HCT116 (cell line): Measurements from ENCODE around the gene PDE4D.

Source experiments
- CEBPB ChIP-seq: IDR thresholded peaks from 2 replicates; pipeline ENCODE4 v1.6.1; 2012; ENCODE audit warnings: low read depth
- EGR1 ChIP-seq: IDR thresholded peaks from 2 replicates; pipeline ENCODE4 v1.6.1; 2012; ENCODE audit warnings: low read depth
- ELF1 ChIP-seq: IDR thresholded peaks from 2 replicates; pipeline ENCODE4 v1.6.1; 2012; ENCODE audit warnings: low read depth, borderline replicate concordance
- EZH2 ChIP-seq: fragments of 200-600 bp; sonication (generic); IDR thresholded peaks from 2 replicates; pipeline ENCODE4 v1.6.1; 2017; ENCODE audit warnings: antibody characterized with exemption, mixed run types
- EZH2phosphoT487 ChIP-seq: fragments of 200-600 bp; IDR thresholded peaks from 2 replicates; pipeline ENCODE4 v1.6.1; 2018; ENCODE audit warnings: antibody characterized with exemption, borderline replicate concordance
- POLR2A ChIP-seq: IDR thresholded peaks from 2 replicates; pipeline ENCODE4 v1.7.0; 2011; ENCODE audit warnings: borderline replicate concordance; ENCODE audit not compliant: insufficient read depth, insufficient read length; ENCODE audit errors: extremely low read depth
- POLR2AphosphoS5 ChIP-seq: IDR thresholded peaks from 2 replicates; pipeline ENCODE4 v1.6.1; 2011; ENCODE audit warnings: mild to moderate bottlenecking, low read depth, low read length, moderate library complexity
- TCF7L2 ChIP-seq: IDR thresholded peaks from 2 replicates; pipeline ENCODE4 v1.7.0; 2011; ENCODE audit warnings: borderline replicate concordance, inconsistent platforms; ENCODE audit not compliant: insufficient read depth, insufficient read length; ENCODE audit errors: extremely low read depth
- YY1 ChIP-seq: IDR thresholded peaks from 2 replicates; pipeline ENCODE4 v1.6.1; 2011; ENCODE audit warnings: low read length, low read depth, moderate library complexity, mild to moderate bottlenecking; ENCODE audit not compliant: insufficient replicate concordance; ENCODE audit errors: extremely low read depth
- TF ChIP-seq, protein P1 (sequence below), 3 experiments: fragments of 200-600 bp in 1 of 3; sonication (generic) in 1 of 3; IDR thresholded peaks in 2 of 3; conservative IDR thresholded peaks in 1 of 3; 2 replicates each; pipeline ENCODE4 v1.5.1; 2012 to 2017; ENCODE audit warnings: low read depth in 2 of 3, low read length in 2 of 3, antibody characterized with exemption in 1 of 3, borderline replicate concordance in 1 of 3, control low read depth in 1 of 3, mild to moderate bottlenecking in 1 of 3, mixed read lengths in 1 of 3, mixed run types in 1 of 3, moderate library complexity in 1 of 3; ENCODE audit not compliant: insufficient read depth in 1 of 3
- TF ChIP-seq, protein P2 (sequence below): IDR thresholded peaks from 2 replicates; pipeline ENCODE4 v1.6.1; 2012
- TF ChIP-seq, protein P3 (sequence below): IDR thresholded peaks from 2 replicates; pipeline ENCODE4 v1.6.1; 2012; ENCODE audit warnings: low read depth

DNA sequence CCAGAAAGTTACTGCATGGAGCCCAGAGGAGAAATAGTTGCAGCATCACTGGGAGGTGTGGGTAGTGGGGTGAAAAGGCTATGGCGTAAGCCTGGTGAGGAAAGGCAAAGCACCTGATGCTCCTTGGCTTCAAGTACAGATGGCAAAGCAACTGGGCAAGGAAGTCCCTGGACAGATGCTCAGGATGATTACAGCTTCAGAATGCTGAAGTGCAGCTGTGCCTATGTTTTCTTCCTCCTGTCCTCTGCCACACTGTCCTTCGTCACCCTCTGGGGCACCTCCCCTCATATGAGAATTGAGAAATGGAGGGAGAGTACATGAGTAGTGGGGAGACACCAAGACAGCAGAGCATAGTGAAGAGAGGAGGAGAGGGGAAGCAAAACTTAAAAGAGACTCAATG is 328.0 kb downstream of the PDE4D start:
- TF ChIP-seq, protein P1, sequence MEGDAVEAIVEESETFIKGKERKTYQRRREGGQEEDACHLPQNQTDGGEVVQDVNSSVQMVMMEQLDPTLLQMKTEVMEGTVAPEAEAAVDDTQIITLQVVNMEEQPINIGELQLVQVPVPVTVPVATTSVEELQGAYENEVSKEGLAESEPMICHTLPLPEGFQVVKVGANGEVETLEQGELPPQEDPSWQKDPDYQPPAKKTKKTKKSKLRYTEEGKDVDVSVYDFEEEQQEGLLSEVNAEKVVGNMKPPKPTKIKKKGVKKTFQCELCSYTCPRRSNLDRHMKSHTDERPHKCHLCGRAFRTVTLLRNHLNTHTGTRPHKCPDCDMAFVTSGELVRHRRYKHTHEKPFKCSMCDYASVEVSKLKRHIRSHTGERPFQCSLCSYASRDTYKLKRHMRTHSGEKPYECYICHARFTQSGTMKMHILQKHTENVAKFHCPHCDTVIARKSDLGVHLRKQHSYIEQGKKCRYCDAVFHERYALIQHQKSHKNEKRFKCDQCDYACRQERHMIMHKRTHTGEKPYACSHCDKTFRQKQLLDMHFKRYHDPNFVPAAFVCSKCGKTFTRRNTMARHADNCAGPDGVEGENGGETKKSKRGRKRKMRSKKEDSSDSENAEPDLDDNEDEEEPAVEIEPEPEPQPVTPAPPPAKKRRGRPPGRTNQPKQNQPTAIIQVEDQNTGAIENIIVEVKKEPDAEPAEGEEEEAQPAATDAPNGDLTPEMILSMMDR (IDR thresholded peaks at IDR 0.05 in 2 of 3, conservative IDR thresholded peaks at IDR 0.05 in 1 of 3; ENCODE audit: borderline replicate concordance in 1 of 3, insufficient read depth in 1 of 3, low read depth in 2 of 3, low read length in 2 of 3), result no peak
- TF ChIP-seq, protein P2, sequence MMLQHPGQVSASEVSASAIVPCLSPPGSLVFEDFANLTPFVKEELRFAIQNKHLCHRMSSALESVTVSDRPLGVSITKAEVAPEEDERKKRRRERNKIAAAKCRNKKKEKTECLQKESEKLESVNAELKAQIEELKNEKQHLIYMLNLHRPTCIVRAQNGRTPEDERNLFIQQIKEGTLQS, result no peak
- TF ChIP-seq EZH2 (no peak), POLR2A (no peak), CEBPB (no peak), YY1 (no peak), EGR1 (no peak), POLR2AphosphoS5 (no peak), EZH2phosphoT487 (no peak), ELF1 (no peak), TCF7L2 (no peak)
- TF ChIP-seq, protein P3, sequence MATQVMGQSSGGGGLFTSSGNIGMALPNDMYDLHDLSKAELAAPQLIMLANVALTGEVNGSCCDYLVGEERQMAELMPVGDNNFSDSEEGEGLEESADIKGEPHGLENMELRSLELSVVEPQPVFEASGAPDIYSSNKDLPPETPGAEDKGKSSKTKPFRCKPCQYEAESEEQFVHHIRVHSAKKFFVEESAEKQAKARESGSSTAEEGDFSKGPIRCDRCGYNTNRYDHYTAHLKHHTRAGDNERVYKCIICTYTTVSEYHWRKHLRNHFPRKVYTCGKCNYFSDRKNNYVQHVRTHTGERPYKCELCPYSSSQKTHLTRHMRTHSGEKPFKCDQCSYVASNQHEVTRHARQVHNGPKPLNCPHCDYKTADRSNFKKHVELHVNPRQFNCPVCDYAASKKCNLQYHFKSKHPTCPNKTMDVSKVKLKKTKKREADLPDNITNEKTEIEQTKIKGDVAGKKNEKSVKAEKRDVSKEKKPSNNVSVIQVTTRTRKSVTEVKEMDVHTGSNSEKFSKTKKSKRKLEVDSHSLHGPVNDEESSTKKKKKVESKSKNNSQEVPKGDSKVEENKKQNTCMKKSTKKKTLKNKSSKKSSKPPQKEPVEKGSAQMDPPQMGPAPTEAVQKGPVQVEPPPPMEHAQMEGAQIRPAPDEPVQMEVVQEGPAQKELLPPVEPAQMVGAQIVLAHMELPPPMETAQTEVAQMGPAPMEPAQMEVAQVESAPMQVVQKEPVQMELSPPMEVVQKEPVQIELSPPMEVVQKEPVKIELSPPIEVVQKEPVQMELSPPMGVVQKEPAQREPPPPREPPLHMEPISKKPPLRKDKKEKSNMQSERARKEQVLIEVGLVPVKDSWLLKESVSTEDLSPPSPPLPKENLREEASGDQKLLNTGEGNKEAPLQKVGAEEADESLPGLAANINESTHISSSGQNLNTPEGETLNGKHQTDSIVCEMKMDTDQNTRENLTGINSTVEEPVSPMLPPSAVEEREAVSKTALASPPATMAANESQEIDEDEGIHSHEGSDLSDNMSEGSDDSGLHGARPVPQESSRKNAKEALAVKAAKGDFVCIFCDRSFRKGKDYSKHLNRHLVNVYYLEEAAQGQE, result no peak
